Muscle layer of duodenum (tissue), 2 donors: Measurements from ENCODE around the gene OR1K1.
"Not testable (repeated sequence)": the region's sequence is repeated elsewhere in the genome, so short reads cannot be mapped to it uniquely, and the experiment has no call there.

ENCODE experiments used
- H3K27ac ChIP-seq: one replicate; pipeline ENCODE4 v1.7.0; 2013; ENCODE audit warnings: mild to moderate bottlenecking, low read length
- H3K27me3 ChIP-seq: one replicate; pipeline ENCODE4 v1.7.0; 2013; ENCODE audit warnings: low read depth, mild to moderate bottlenecking, control low read depth, low read length
- H3K36me3 ChIP-seq, 2 donors: one replicate each; pipeline ENCODE4 v1.7.0; 2013; ENCODE audit warnings: low read length in 2 of 2, control low read depth in 1 of 2, mild to moderate bottlenecking in 1 of 2; ENCODE audit not compliant: insufficient read depth in 2 of 2, control insufficient read depth in 1 of 2
- H3K4me1 ChIP-seq, 2 donors: one replicate each; pipeline ENCODE4 v1.7.0; 2013; ENCODE audit warnings: low read length in 2 of 2, mild to moderate bottlenecking in 2 of 2, control low read depth in 1 of 2, moderate library complexity in 1 of 2; ENCODE audit not compliant: insufficient read depth in 2 of 2, control insufficient read depth in 1 of 2
- H3K4me3 ChIP-seq, 2 donors: one replicate each; pipeline ENCODE4 v1.7.0; 2013; ENCODE audit warnings: low read length in 2 of 2, low read depth in 1 of 2, mild to moderate bottlenecking in 1 of 2
- H3K9me3 ChIP-seq, 2 donors: one replicate each; pipeline ENCODE4 v1.7.0; 2013; ENCODE audit warnings: low read length in 2 of 2, control low read depth in 1 of 2, mild to moderate bottlenecking in 1 of 2; ENCODE audit not compliant: control insufficient read depth in 1 of 2
- donor health status: healthy.

OR1K1 gene

GRCh38 chr9:122815544-122815943 is 15.6 kb downstream of the OR1K1 start:
- Histone ChIP-seq H3K4me1 (peaks cover 0 to 4% of the 10 kb centered on the region in 2 donors), H3K4me3 (no peak overlapping the region), H3K27ac (no peak overlapping the region), H3K9me3 (no peaks in the 10 kb centered on the region), H3K36me3 (peaks cover 14 to 18% of the 10 kb centered on the region in 2 donors), H3K27me3 (no peaks in the 10 kb centered on the region)

- H3K4me3 ChIP-seq = no peak overlapping the region
- H3K36me3 ChIP-seq = peaks cover 14 to 18% of the 10 kb centered on the region in 2 donors
- peaks cover 4 to 5% of the 10 kb centered on the region in 2 donors for H3K4me1 ChIP-seq
- no peaks in the 10 kb centered on the region for H3K9me3 ChIP-seq
- no peak overlapping the region for H3K27ac ChIP-seq
- H3K27me3 ChIP-seq = no peaks in the 10 kb centered on the region
Observed at GRCh38 chr9:122816163-122816867, 16.4 kb downstream of the OR1K1 start.

GRCh38 chr9:122819326-122819725 is 19.4 kb downstream of the OR1K1 start:
- no peak overlapping the region for H3K4me3 ChIP-seq
- H3K4me1 ChIP-seq = peaks cover 5 to 7% of the 10 kb centered on the region in 2 donors
- no peaks in the 10 kb centered on the region for H3K27me3 ChIP-seq
- no peaks in the 10 kb centered on the region for H3K9me3 ChIP-seq
- peaks cover 33 to 34% of the 10 kb centered on the region in 2 donors for H3K36me3 ChIP-seq
- H3K27ac ChIP-seq = no peak overlapping the region

GRCh38 chr9:122819791-122820489 is 20.0 kb downstream of the OR1K1 start:
- H3K4me3 ChIP-seq = no peak overlapping the region
- no peaks in the 10 kb centered on the region for H3K27me3 ChIP-seq
- H3K4me1 ChIP-seq = peaks cover 5 to 7% of the 10 kb centered on the region in 2 donors
- H3K27ac ChIP-seq = no peak overlapping the region
- H3K9me3 ChIP-seq = no peaks in the 10 kb centered on the region
- H3K36me3 ChIP-seq = peaks cover 34 to 36% of the 10 kb centered on the region in 2 donors

- no peak overlapping the region for H3K4me3 ChIP-seq
- H3K27me3 ChIP-seq = no peaks in the 10 kb centered on the region
- no peaks in the 10 kb centered on the region for H3K9me3 ChIP-seq
- H3K27ac ChIP-seq = no peak overlapping the region
- H3K4me1 ChIP-seq = peaks cover 5 to 7% of the 10 kb centered on the region in 2 donors
- H3K36me3 ChIP-seq = peaks cover 34 to 36% of the 10 kb centered on the region in 2 donors
Observed at GRCh38 chr9:122820490-122820845, 20.5 kb downstream of the OR1K1 start.

- H3K36me3 ChIP-seq = peaks cover 36 to 40% of the 10 kb centered on the region in 2 donors
- H3K4me3 ChIP-seq = no peak overlapping the region
- H3K9me3 ChIP-seq = no peaks in the 10 kb centered on the region
- H3K27me3 ChIP-seq = no peaks in the 10 kb centered on the region
- H3K27ac ChIP-seq = no peak overlapping the region
- H3K4me1 ChIP-seq = peaks cover 5 to 16% of the 10 kb centered on the region in 2 donors
Observed at GRCh38 chr9:122821278-122821943, 21.5 kb downstream of the OR1K1 start.

GRCh38 chr9:122822056-122822455 is 22.1 kb downstream of the OR1K1 start:
- Histone ChIP-seq H3K27ac (no peak overlapping the region), H3K36me3 (peaks cover 33 to 36% of the 10 kb centered on the region in 2 donors), H3K27me3 (no peaks in the 10 kb centered on the region), H3K9me3 (no peaks in the 10 kb centered on the region), H3K4me3 (no peak overlapping the region), H3K4me1 (peaks cover 10 to 23% of the 10 kb centered on the region in 2 donors)

- Histone ChIP-seq H3K27me3 (no peaks in the 10 kb centered on the region), H3K4me1 (peaks cover 13 to 30% of the 10 kb centered on the region in 2 donors), H3K9me3 (no peaks in the 10 kb centered on the region), H3K4me3 (no peak overlapping the region), H3K36me3 (peaks cover 28 to 31% of the 10 kb centered on the region in 2 donors), H3K27ac (no peak overlapping the region)
Observed at GRCh38 chr9:122822938-122823337, 23.0 kb downstream of the OR1K1 start.

- H3K36me3 ChIP-seq = peaks cover 10 to 16% of the 10 kb centered on the region in 2 donors
- H3K4me1 ChIP-seq = peaks cover 8 to 27% of the 10 kb centered on the region in 2 donors
- H3K27me3 ChIP-seq = no peaks in the 10 kb centered on the region
- peak overlapping the region; percentile 91 to 100 for H3K4me3 ChIP-seq
- H3K9me3 ChIP-seq = no peaks in the 10 kb centered on the region
- peak overlapping the region; percentile 96 for H3K27ac ChIP-seq
Observed at GRCh38 chr9:122827761-122828093, 27.8 kb downstream of the OR1K1 start.

GRCh38 chr9:122828965-122829284 is 29.0 kb downstream of the OR1K1 start:
- peak overlapping the region; percentile 96 for H3K27ac ChIP-seq
- H3K9me3 ChIP-seq, H3K27me3 ChIP-seq, H3K36me3 ChIP-seq: not testable (repeated sequence)
- H3K4me1 ChIP-seq = peaks cover 8 to 27% of the 10 kb centered on the region in 2 donors
- peak overlapping the region; percentile 91 to 100 for H3K4me3 ChIP-seq

- Histone ChIP-seq H3K9me3 (no peaks in the 10 kb centered on the region), H3K4me3 (no peak overlapping the region), H3K36me3 (peaks cover 0 to 4% of the 10 kb centered on the region in 2 donors), H3K4me1 (peaks cover 1 to 6% of the 10 kb centered on the region in 2 donors), H3K27me3 (no peaks in the 10 kb centered on the region), H3K27ac (no peak overlapping the region)
Observed at GRCh38 chr9:122832194-122832593, 32.3 kb downstream of the OR1K1 start.
